B cell (primary cell): Measurements from ENCODE around the gene TMEM255B. TPM values are rescaled to one million over a fixed set of nuclear protein-coding genes. Genes with fewer than 3 reads are reported as not detected.

ENCODE experiments used
- ATAC-seq: fragments of 200-7000 bp; cut with Tn5 transposase; one replicate; pipeline ENCODE4 v1.10.0; 2021; ENCODE audit warnings: low read depth, mild to moderate bottlenecking, moderate number of reproducible peaks, moderate library complexity
- CTCF ChIA-PET: fragments of 350-600 bp; sonication (Branson Sonifier 250); formaldehyde crosslinking; loops from one replicate; lab custom pipeline; 2021; ENCODE audit warnings: antibody characterized with exemption, inconsistent platforms; lab: Charles Lee
- POLR2A ChIA-PET: fragments of 350-600 bp; sonication (Branson Sonifier 250); formaldehyde crosslinking; loops from one replicate; lab custom pipeline; 2021; ENCODE audit warnings: antibody characterized with exemption; lab: Charles Lee
- DNase-seq: peaks from one replicate; pipeline ENCODE4 v3.0.0; 2013
- H2AFZ ChIP-seq: 2 replicates; pipeline ENCODE4 v1.6.1; 2012; ENCODE audit warnings: mild to moderate bottlenecking, low read depth, low read length; ENCODE audit not compliant: insufficient read depth, poor library complexity, severe bottlenecking
- H3K27ac ChIP-seq, 2 donors: 1 replicate in 1 of 2; 2 replicates in 1 of 2; pipeline ENCODE4 v1.5.1; 2012 to 2013; ENCODE audit warnings: low read length in 2 of 2, mild to moderate bottlenecking in 2 of 2, moderate library complexity in 1 of 2
- H3K27me3 ChIP-seq, 4 experiments: fragments of 200-600 bp in 1 of 4; sonication (generic) in 1 of 4; replicated peaks in 1 of 4; 1 replicate in 2 of 4; 2 replicates in 2 of 4; pipeline versions ENCODE4 v1.6.1 to v1.7.0; 2013 to 2016; ENCODE audit warnings: low read length in 3 of 4, mild to moderate bottlenecking in 2 of 4, mixed read lengths in 1 of 4, moderate library complexity in 1 of 4; ENCODE audit not compliant: insufficient read depth in 4 of 4, control insufficient read depth in 3 of 4; ENCODE audit errors: control extremely low read depth in 1 of 4
- H3K36me3 ChIP-seq, 2 experiments: replicated peaks in 1 of 2; 1 replicate in 1 of 2; 2 replicates in 1 of 2; pipeline versions ENCODE4 v1.6.1 to v1.7.1; 2013; ENCODE audit warnings: low read length in 1 of 2; ENCODE audit not compliant: insufficient read depth in 2 of 2, control insufficient read depth in 1 of 2; ENCODE audit errors: control extremely low read depth in 1 of 2, extremely low read depth in 1 of 2
- H3K4me1 ChIP-seq, 2 donors: fragments of 200-600 bp in 1 of 2; sonication (generic) in 1 of 2; 1 replicate in 1 of 2; 2 replicates in 1 of 2; pipeline versions ENCODE4 v1.5.1 to v1.6.1; 2013 to 2017; ENCODE audit warnings: low read length in 2 of 2; ENCODE audit not compliant: control insufficient read depth in 2 of 2, insufficient read depth in 2 of 2
- H3K4me2 ChIP-seq: replicated peaks from 2 replicates; pipeline ENCODE3; 2012; ENCODE audit warnings: mild to moderate bottlenecking, low read depth, low read length; ENCODE audit not compliant: poor library complexity, severe bottlenecking
- H3K4me3 ChIP-seq, 5 experiments: fragments of 200-600 bp in 1 of 5; sonication (generic) in 1 of 5; 1 replicate in 3 of 5; 2 replicates in 2 of 5; pipeline versions ENCODE4 v1.5.1 to v1.7.0; 2011 to 2016; ENCODE audit warnings: low read length in 4 of 5, mild to moderate bottlenecking in 4 of 5, low read depth in 2 of 5, control low read depth in 1 of 5, moderate library complexity in 1 of 5; ENCODE audit not compliant: insufficient read depth in 1 of 5; ENCODE audit errors: control extremely low read depth in 1 of 5, extremely low read depth in 1 of 5
- H3K79me2 ChIP-seq: fragments of 200-600 bp; sonication (generic); one replicate; pipeline ENCODE4 v1.6.0; 2016; ENCODE audit warnings: low read length; ENCODE audit not compliant: control insufficient read depth, insufficient read depth
- H3K9ac ChIP-seq: fragments of 200-600 bp; sonication (generic); 2 replicates; pipeline ENCODE4 v1.6.1; 2017; ENCODE audit warnings: mild to moderate bottlenecking, low read length, moderate library complexity
- H3K9me3 ChIP-seq, 3 donors: one replicate each; pipeline versions ENCODE4 v1.6.1 to v1.7.1; 2013; ENCODE audit warnings: low read length in 2 of 3; ENCODE audit not compliant: control insufficient read depth in 2 of 3, insufficient read depth in 1 of 3; ENCODE audit errors: control extremely low read depth in 1 of 3
- H4K20me1 ChIP-seq: 2 replicates; pipeline ENCODE4 v1.6.0; 2012; ENCODE audit warnings: mild to moderate bottlenecking, low read length; ENCODE audit not compliant: insufficient read depth, control insufficient read depth, poor library complexity, severe bottlenecking
- H3K27ac Mint-ChIP-seq: one replicate; pipeline ENCODE4 v1.8.0; 2021; ENCODE audit warnings: mixed read lengths
- H3K27me3 Mint-ChIP-seq: one replicate; pipeline ENCODE4 v1.8.0; 2021; ENCODE audit warnings: mixed read lengths
- H3K4me1 Mint-ChIP-seq: one replicate; pipeline ENCODE4 v1.8.0; 2021; ENCODE audit warnings: mixed read lengths
- H3K4me3 Mint-ChIP-seq: one replicate; pipeline ENCODE4 v1.8.0; 2021; ENCODE audit warnings: mixed read lengths
- H3K9me3 Mint-ChIP-seq: one replicate; pipeline ENCODE4 v1.8.0; 2022; ENCODE audit warnings: mixed read lengths; ENCODE audit not compliant: insufficient read depth
- EZH2 ChIP-seq: IDR thresholded peaks from 2 replicates; pipeline ENCODE4 v1.6.1; 2012; ENCODE audit warnings: borderline replicate concordance, low read depth, mild to moderate bottlenecking, moderate library complexity, low read length; ENCODE audit not compliant: insufficient read depth, poor library complexity, severe bottlenecking
- WGBS: methylation state at CpG from one replicate; pipeline ENCODE4 v1.1.5; 2013; ENCODE audit warnings: missing lambda C conversion rate; ENCODE audit not compliant: insufficient coverage; 5-methylcytosine and 5-hydroxymethylcytosine counted together
- intact Hi-C: fragments of 100-400 bp; cut with micrococcal nuclease; formaldehyde crosslinking; loops from one replicate; pipeline ENCODE4 v1.10.0; 2022
- polyA plus RNA-seq: library from polyadenylated mRNA; depleted of rRNA; stranded (reverse); fragments of >200 nt; gene quantifications from 2 replicates; pipeline ENCODE4 v1.2.3, GENCODE V29; 2012
- total RNA-seq, 2 donors: library from RNA; stranded (reverse); fragments of 120-200 nt in 1 of 2; gene quantifications; 1 replicate in 1 of 2; 2 replicates in 1 of 2; pipeline versions ENCODE4 v1.2.3 to v1.2.4, GENCODE V29; 2013 to 2022
- TF ChIP-seq, protein P1 (sequence below): fragments of 200-600 bp; IDR thresholded peaks from one replicate; pipeline ENCODE4 v1.8.0; 2022; ENCODE audit warnings: antibody characterized with exemption, mild to moderate bottlenecking

Gene TMEM255B
- total and polyA plus RNA-seq, 2 donors (not counting 1 experiment from before 2014, with no cell fraction given) = 2.1 to 8.2 TPM

GRCh38 chr13:113724016-113724758, 34.8 kb upstream of the TMEM255B start:
- WGBS = 89% methylated on average over 25 of the region's 30 CpGs
- H3K4me2 ChIP-seq = peak overlapping the region; percentile 94
- ChIA-PET CTCF (interaction anchor here (0.6 to 1.4 kb wide), 5 partner anchors 179 to 610 kb away, joined by 3 to 4 read pairs (median 4); no protein-coding TSS in a partner anchor), POLR2A (no interaction called here)
- H3K4me3 ChIP-seq = peak overlapping the region in 4 of 5 experiments; percentile 41 to 63 (median 56)
- no peaks in the 10 kb centered on the region for H3K79me2 ChIP-seq
- peak overlapping the region; percentile 64 for H3K9ac ChIP-seq
- H4K20me1 ChIP-seq = no peaks in the 10 kb centered on the region
- TF ChIP-seq, protein P1, sequence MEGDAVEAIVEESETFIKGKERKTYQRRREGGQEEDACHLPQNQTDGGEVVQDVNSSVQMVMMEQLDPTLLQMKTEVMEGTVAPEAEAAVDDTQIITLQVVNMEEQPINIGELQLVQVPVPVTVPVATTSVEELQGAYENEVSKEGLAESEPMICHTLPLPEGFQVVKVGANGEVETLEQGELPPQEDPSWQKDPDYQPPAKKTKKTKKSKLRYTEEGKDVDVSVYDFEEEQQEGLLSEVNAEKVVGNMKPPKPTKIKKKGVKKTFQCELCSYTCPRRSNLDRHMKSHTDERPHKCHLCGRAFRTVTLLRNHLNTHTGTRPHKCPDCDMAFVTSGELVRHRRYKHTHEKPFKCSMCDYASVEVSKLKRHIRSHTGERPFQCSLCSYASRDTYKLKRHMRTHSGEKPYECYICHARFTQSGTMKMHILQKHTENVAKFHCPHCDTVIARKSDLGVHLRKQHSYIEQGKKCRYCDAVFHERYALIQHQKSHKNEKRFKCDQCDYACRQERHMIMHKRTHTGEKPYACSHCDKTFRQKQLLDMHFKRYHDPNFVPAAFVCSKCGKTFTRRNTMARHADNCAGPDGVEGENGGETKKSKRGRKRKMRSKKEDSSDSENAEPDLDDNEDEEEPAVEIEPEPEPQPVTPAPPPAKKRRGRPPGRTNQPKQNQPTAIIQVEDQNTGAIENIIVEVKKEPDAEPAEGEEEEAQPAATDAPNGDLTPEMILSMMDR = no peak
- TF ChIP-seq EZH2 = no peak
- no peaks in the 10 kb centered on the region for H3K9me3 Mint-ChIP-seq
- H3K27ac ChIP-seq = peak overlapping the region in 1 of 2 donors; percentile 49
- H3K4me3 Mint-ChIP-seq = peak overlapping the region; percentile 84
- peaks cover 4% of the 10 kb centered on the region for H3K27me3 Mint-ChIP-seq
- H3K4me1 ChIP-seq = peaks cover 10 to 15% of the 10 kb centered on the region in 2 donors
- peaks cover 0 to 32% (median 0%) of the 10 kb centered on the region in 3 donors for H3K9me3 ChIP-seq
- peaks cover 14% of the 10 kb centered on the region for H3K4me1 Mint-ChIP-seq
- DNase-seq (peak; percentile 26), ATAC-seq (no peak)
- peak overlapping the region; percentile 82 for H2AFZ ChIP-seq
- H3K36me3 ChIP-seq = no peaks in the 10 kb centered on the region
- intact Hi-C loops = no loop called here
- H3K27me3 ChIP-seq = peaks cover 0 to under 1% (median 0%) of the 10 kb centered on the region in 4 experiments
- peak overlapping the region; percentile 94 for H3K27ac Mint-ChIP-seq
